HepG2 (cell line): ENCODE data around the gene KLHL40. TPM values are rescaled to one million over a fixed set of nuclear protein-coding genes. Genes with fewer than 3 reads are reported as not detected.
A peak's percentile ranks its signal among the peaks of the same experiment; 100 is the strongest.

Experiments used
- CREB1 ChIP-seq, 2 experiments: fragments of 450-650 bp in 1 of 2; IDR thresholded peaks; 2 replicates each; pipeline ENCODE4 v1.6.1; 2016 to 2017; ENCODE audit warnings: control low read depth in 1 of 2, mild to moderate bottlenecking in 1 of 2, missing compliant biosample characterization in 1 of 2, missing genetic modification characterization in 1 of 2
- JARID2 ChIP-seq: sonication (generic); formaldehyde crosslinking; IDR thresholded peaks from 2 replicates; pipeline ENCODE4 v1.8.1; 2023; ENCODE audit warnings: missing genetic modification reagents, inconsistent platforms; ENCODE audit not compliant: insufficient replicate concordance
- KLF15 ChIP-seq: sonication (generic); formaldehyde crosslinking; IDR thresholded peaks from 2 replicates; pipeline ENCODE4 v1.8.1; 2023; ENCODE audit warnings: borderline replicate concordance, mild to moderate bottlenecking, inconsistent platforms, missing genetic modification reagents, mixed read lengths
- MAFF ChIP-seq: IDR thresholded peaks from 2 replicates; pipeline ENCODE4 v1.6.1; 2011; ENCODE audit warnings: low read depth, low read length, improper control_type of control experiment
- MAFG ChIP-seq: sonication (generic); formaldehyde crosslinking; IDR thresholded peaks from 2 replicates; pipeline ENCODE4 v1.5.1; 2020; ENCODE audit warnings: mild to moderate bottlenecking, missing genetic modification reagents
- PHF8 ChIP-seq: sonication (generic); formaldehyde crosslinking; IDR thresholded peaks from 2 replicates; pipeline ENCODE4 v1.5.0; 2020; ENCODE audit warnings: missing genetic modification reagents
- REPIN1 ChIP-seq: sonication (generic); formaldehyde crosslinking; IDR thresholded peaks from 2 replicates; pipeline ENCODE4 v1.8.0; 2022; ENCODE audit warnings: missing genetic modification reagents, low read depth, mild to moderate bottlenecking, borderline replicate concordance
- SP140L ChIP-seq: sonication (generic); formaldehyde crosslinking; IDR thresholded peaks from 2 replicates; pipeline ENCODE4 v1.4.0; 2020; ENCODE audit warnings: missing genetic modification reagents, borderline replicate concordance
- SSRP1 ChIP-seq: IDR thresholded peaks from 2 replicates; pipeline ENCODE4 v1.6.1; 2016; ENCODE audit warnings: control low read depth
- TCF12 ChIP-seq, 2 experiments: fragments of 450-650 bp in 1 of 2; sonication (generic) in 1 of 2; formaldehyde crosslinking in 1 of 2; IDR thresholded peaks; 2 replicates each; pipeline versions ENCODE4 v1.6.1 to v1.8.0; 2017 to 2022; ENCODE audit warnings: antibody characterized with exemption in 1 of 2, mild to moderate bottlenecking in 1 of 2, missing genetic modification reagents in 1 of 2, moderate library complexity in 1 of 2
- ZBTB7B ChIP-seq: sonication (generic); formaldehyde crosslinking; IDR thresholded peaks from 2 replicates; pipeline ENCODE4 v1.4.0; 2020; ENCODE audit warnings: missing genetic modification reagents
- ZNF138 ChIP-seq: sonication (generic); formaldehyde crosslinking; IDR thresholded peaks from 2 replicates; pipeline ENCODE4 v1.5.0; 2020; ENCODE audit warnings: mild to moderate bottlenecking, low read depth, missing genetic modification reagents
- ZNF160 ChIP-seq: sonication (generic); formaldehyde crosslinking; IDR thresholded peaks from 2 replicates; pipeline ENCODE4 v1.8.0; 2022; ENCODE audit warnings: mild to moderate bottlenecking, inconsistent platforms, missing genetic modification reagents
- ZNF546 ChIP-seq: sonication (generic); formaldehyde crosslinking; conservative IDR thresholded peaks from 2 replicates; pipeline ENCODE4 v1.8.1; 2023; ENCODE audit warnings: mild to moderate bottlenecking, missing genetic modification reagents
- ZNF552 ChIP-seq: sonication (generic); formaldehyde crosslinking; IDR thresholded peaks from 2 replicates; pipeline ENCODE4 v1.9.0; 2022; ENCODE audit warnings: missing genetic modification reagents, mild to moderate bottlenecking, borderline replicate concordance
- ZNF576 ChIP-seq: sonication (generic); formaldehyde crosslinking; IDR thresholded peaks from 2 replicates; pipeline ENCODE4 v1.4.0; 2020; ENCODE audit warnings: mild to moderate bottlenecking, missing genetic modification reagents
- ZNF740 ChIP-seq: sonication (generic); formaldehyde crosslinking; IDR thresholded peaks from 2 replicates; pipeline ENCODE4 v1.4.0; 2020; ENCODE audit warnings: missing genetic modification reagents
- ZNF83 ChIP-seq: sonication (generic); formaldehyde crosslinking; IDR thresholded peaks from 2 replicates; pipeline ENCODE4 v1.4.0; 2020; ENCODE audit warnings: missing genetic modification reagents, mild to moderate bottlenecking, borderline replicate concordance
- polyA plus RNA-seq, 8 experiments: library from polyadenylated mRNA; depleted of rRNA in 3 of 8; stranded (reverse) in 7 of 8; unstranded in 1 of 8; fragments of >200 nt; fragmentation: Illumina TruSeq in 4 of 8; extraction: Trizol in 4 of 8; gene quantifications; 2 replicates each; pipeline versions ENCODE4 v1.2.1 to v1.2.3, GENCODE V29; 2011 to 2016; ENCODE audit warnings: low read depth in 4 of 8, missing spikeins in 1 of 8, mixed read lengths in 1 of 8; ENCODE audit not compliant: insufficient read depth in 1 of 8
- total RNA-seq, 5 experiments: library from RNA; depleted of rRNA; stranded (reverse); fragments of >200 nt; fragmentation: Illumina TruSeq; extraction: Trizol; gene quantifications; 2 replicates each; pipeline ENCODE4 v1.2.3, GENCODE V29; 2016; ENCODE audit warnings: low read depth in 1 of 5
- TF ChIP-seq, protein P1 (sequence below): sonication (generic); formaldehyde crosslinking; IDR thresholded peaks from 2 replicates; pipeline ENCODE4 v1.4.0; 2020; ENCODE audit warnings: mild to moderate bottlenecking, missing genetic modification reagents
- TF ChIP-seq, protein P2 (sequence below): sonication (generic); formaldehyde crosslinking; IDR thresholded peaks from 2 replicates; pipeline ENCODE4 v1.4.0; 2020; ENCODE audit warnings: missing genetic modification reagents, borderline replicate concordance
- TF ChIP-seq, protein P3 (sequence below): sonication (generic); formaldehyde crosslinking; IDR thresholded peaks from 2 replicates; pipeline ENCODE4 v1.4.0; 2020; ENCODE audit warnings: missing genetic modification reagents, low read depth, mild to moderate bottlenecking, borderline replicate concordance
- TF ChIP-seq, protein P4 (sequence below): sonication (generic); formaldehyde crosslinking; IDR thresholded peaks from 2 replicates; pipeline ENCODE4 v1.5.1; 2020; ENCODE audit warnings: mild to moderate bottlenecking, missing genetic modification reagents, moderate library complexity

Gene KLHL40
- total and polyA plus RNA-seq, 2 of the 13 experiments (the other 11 are each of a cell fraction or from before 2014, with no cell fraction given), result not detected

GRCh38 chr3:42732196-42732828, 47.0 kb downstream of the KLHL40 start (continued):
- TF ChIP-seq, protein P1, sequence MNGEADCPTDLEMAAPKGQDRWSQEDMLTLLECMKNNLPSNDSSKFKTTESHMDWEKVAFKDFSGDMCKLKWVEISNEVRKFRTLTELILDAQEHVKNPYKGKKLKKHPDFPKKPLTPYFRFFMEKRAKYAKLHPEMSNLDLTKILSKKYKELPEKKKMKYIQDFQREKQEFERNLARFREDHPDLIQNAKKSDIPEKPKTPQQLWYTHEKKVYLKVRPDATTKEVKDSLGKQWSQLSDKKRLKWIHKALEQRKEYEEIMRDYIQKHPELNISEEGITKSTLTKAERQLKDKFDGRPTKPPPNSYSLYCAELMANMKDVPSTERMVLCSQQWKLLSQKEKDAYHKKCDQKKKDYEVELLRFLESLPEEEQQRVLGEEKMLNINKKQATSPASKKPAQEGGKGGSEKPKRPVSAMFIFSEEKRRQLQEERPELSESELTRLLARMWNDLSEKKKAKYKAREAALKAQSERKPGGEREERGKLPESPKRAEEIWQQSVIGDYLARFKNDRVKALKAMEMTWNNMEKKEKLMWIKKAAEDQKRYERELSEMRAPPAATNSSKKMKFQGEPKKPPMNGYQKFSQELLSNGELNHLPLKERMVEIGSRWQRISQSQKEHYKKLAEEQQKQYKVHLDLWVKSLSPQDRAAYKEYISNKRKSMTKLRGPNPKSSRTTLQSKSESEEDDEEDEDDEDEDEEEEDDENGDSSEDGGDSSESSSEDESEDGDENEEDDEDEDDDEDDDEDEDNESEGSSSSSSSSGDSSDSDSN, result no peak
- TF ChIP-seq ZNF160 (CRISPR knock-in tag) (no peak), CREB1 (IDR thresholded peaks at IDR 0.05) (no peak), CREB1 (CRISPR knock-in tag; IDR thresholded peaks at IDR 0.05) (peak; percentile 64; the same call in 1 of the 2 replicates), ZNF138 (0 out of 2 replicates have a peak, but pooled peaks have one; percentile 54), PHF8 (no peak; the same call in 1 of the 2 replicates), REPIN1 (CRISPR knock-in tag) (0 out of 2 replicates have a peak, but pooled peaks have one; percentile 32), ZNF83 (CRISPR knock-in tag) (0 out of 2 replicates have a peak, but pooled peaks have one; percentile 18), MAFF (no peak), ZNF576 (CRISPR knock-in tag) (no peak), ZBTB7B (peak; percentile 88), ZNF740 (CRISPR knock-in tag) (no peak), MAFG (CRISPR knock-in tag) (no peak), ZNF552 (CRISPR knock-in tag) (no peak), TCF12 (IDR thresholded peaks at IDR 0.05) (no peak), TCF12 (CRISPR knock-in tag; IDR thresholded peaks at IDR 0.05) (no peak; the same call in 1 of the 2 replicates), ZNF546 (CRISPR knock-in tag) (no peak), SSRP1 (CRISPR knock-in tag) (no peak), SP140L (CRISPR knock-in tag) (no peak), JARID2 (CRISPR knock-in tag) (no peak), KLF15 (CRISPR knock-in tag) (no peak)
- TF ChIP-seq, protein P2, sequence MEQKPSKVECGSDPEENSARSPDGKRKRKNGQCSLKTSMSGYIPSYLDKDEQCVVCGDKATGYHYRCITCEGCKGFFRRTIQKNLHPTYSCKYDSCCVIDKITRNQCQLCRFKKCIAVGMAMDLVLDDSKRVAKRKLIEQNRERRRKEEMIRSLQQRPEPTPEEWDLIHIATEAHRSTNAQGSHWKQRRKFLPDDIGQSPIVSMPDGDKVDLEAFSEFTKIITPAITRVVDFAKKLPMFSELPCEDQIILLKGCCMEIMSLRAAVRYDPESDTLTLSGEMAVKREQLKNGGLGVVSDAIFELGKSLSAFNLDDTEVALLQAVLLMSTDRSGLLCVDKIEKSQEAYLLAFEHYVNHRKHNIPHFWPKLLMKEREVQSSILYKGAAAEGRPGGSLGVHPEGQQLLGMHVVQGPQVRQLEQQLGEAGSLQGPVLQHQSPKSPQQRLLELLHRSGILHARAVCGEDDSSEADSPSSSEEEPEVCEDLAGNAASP (CRISPR knock-in tag), result peak; percentile 98
- TF ChIP-seq, protein P3, sequence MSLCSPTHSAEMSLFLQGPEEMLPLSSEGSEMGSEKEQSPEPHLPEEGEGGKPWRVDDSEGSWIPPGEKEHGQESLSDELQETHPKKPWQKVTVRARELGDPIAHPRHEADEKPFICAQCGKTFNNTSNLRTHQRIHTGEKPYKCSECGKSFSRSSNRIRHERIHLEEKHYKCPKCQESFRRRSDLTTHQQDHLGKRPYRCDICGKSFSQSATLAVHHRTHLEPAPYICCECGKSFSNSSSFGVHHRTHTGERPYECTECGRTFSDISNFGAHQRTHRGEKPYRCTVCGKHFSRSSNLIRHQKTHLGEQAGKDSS, result no peak
- TF ChIP-seq, protein P4, sequence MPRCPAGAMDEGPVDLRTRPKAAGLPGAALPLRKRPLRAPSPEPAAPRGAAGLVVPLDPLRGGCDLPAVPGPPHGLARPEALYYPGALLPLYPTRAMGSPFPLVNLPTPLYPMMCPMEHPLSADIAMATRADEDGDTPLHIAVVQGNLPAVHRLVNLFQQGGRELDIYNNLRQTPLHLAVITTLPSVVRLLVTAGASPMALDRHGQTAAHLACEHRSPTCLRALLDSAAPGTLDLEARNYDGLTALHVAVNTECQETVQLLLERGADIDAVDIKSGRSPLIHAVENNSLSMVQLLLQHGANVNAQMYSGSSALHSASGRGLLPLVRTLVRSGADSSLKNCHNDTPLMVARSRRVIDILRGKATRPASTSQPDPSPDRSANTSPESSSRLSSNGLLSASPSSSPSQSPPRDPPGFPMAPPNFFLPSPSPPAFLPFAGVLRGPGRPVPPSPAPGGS (CRISPR knock-in tag), result 0 out of 2 replicates have a peak, but pooled peaks have one; percentile 26
